ENCODE results near the gene PRKRA.
"Not testable (repeated sequence)": the region's sequence is repeated elsewhere in the genome, so short reads cannot be mapped to it uniquely, and the experiment has no call there.

Gene PRKRA

GRCh38 chr2:178413472-178414265 lies 37.3 kb downstream of the PRKRA start:
- DNase-seq (ENCODE audit: low spot score), result peak; percentile 89

DNA sequence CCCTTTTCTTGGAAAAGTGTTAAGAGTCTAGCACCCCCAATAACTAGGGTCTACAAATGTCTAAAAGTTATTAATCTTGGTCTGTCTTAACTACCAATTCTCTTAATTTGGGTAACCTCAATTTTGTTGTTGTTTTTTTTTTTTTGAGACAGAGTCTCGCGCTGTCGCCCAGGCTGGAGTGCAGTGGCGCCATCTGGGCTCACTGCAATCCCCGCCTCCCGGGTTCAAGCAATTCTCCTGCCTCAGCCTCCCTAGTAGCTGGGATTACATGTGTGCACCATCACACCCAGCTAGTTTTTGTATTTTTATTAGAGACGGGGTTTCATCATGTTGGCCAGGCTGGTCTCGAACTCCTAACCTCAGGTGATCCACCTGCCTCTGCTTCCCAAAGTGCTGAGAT lies 38.5 kb downstream of the PRKRA start:
- not testable (repeated sequence) for DNase-seq (ENCODE audit: low spot score)

DNA sequence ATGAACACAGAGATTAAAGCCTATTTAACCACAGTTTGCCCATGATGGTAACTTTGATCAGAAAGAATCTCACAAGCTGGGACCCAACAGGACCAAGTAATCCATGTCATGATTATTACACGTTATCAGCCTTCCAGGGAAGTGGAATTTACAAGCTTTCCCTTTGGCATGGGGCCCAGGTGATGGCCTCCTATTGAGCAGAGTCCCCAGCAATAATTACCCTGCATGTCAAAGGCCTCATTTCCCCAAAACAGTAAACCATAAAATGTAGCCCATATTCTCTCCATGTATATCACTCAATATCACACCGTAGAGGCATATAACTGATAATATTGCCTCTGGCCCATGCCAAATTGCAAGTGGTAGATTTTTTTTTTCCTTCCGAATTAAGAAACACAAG lies 38.9 kb downstream of the PRKRA start:
- no peak for DNase-seq (ENCODE audit: low spot score)

DNA sequence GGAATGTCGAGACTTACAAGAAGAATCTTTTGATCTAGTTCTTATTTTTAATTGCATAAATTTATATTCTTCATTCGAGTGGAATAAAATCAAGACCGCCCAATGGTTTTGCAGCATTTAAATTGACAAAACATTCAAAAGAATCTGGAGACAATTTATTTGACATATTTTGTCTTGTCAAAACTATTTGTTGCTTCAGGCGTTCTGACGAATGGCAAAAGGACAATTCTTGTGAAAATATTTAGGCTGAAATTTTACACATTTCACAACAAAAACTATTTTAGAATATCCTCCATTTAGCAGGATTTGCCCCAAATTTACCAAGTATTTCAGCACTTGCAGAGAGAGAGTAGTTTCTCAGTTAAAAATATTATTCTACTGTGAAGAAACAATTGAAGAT lies 41.7 kb downstream of the PRKRA start:
- DNase-seq (ENCODE audit: low spot score), result no peak

- DNase-seq (ENCODE audit: low spot score), result no peak
Observed at GRCh38 chr2:178404368-178404767, 46.6 kb downstream of the PRKRA start.

DNA sequence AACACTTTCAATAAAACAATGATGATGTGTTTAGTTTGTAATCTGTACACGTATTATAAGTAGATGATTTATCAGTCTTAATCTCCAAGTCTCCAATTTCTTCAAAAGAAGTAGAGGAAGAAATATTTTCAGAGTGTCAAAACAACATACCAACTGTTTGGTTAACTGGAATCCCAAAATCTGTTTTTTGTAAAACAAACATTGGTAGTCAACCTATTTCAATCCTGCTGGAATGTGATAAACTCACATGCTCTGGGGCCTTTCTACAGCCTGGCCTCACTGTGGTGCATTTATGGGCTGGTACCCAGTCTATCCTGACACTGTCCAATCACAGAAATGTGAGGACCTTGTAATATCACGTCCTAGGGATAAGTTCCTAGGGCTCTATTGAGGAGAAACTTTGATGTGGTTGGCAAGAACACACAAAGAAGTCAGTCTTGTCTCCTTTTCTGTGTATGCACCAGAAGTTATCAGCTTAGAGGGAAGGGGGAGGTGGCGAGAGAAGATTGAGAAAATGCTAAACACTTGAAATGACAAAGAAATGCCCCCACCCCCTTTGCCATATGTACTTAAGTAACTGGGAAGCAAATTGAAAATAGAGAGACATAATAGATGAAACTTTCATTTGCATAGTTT lies 47.2 kb downstream of the PRKRA start:
- DNase-seq (ENCODE audit: low spot score), result no peak

DNA sequence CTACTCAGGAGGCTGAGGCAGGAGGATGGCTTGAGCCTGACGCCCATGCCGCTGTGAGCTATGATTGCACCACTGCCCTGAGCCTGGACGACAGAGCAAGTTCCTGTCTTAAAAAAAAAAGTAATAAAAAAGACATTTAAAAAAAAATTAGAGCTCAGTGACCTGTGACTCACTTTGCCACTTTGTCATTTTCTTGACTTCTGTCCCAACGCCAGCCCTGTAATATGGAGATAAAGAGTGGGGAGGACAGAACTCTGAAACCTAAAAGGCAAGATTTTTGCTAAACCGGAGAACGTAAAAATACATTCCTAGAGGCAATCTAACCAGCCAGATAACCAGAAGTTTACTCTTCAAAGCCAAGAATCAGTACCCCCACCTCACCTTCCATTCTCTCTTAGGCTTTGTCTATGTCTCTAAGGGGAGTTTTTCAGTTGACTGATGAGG lies 49.0 kb downstream of the PRKRA start:
- DNase-seq (ENCODE audit: low spot score), result no peak

DNA sequence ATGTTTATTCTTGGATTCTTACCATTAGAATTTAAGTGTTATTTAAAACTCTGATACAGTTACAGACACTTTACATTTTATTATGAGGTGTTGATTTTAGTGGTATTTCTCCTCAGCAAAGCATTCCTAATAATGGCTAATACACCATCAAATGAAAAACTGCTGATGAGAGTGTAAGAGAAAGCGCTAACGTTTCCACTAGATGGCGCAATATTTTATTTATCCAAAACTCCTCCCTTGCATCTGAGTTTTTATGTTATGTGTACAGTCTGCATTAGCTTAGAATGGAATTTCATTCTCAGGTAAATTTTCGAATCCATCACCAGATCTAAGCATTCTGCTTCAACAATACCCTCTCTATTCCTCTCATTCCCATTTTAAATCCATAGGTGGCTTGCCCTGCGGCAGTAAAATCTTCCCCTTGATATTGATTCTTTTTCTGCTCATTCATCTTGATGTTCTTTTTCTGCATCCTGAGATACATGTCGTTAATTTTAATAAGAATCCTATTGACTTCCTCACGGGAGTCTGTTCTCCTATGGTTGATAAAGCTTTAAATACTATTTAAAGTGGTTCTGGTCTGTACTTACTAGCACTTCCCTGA lies 53.9 kb downstream of the PRKRA start:
- no peak for DNase-seq (ENCODE audit: low spot score)

- DNase-seq (ENCODE audit: low spot score), result no peak
Observed at GRCh38 chr2:178395941-178396570, 54.9 kb downstream of the PRKRA start.

DNA sequence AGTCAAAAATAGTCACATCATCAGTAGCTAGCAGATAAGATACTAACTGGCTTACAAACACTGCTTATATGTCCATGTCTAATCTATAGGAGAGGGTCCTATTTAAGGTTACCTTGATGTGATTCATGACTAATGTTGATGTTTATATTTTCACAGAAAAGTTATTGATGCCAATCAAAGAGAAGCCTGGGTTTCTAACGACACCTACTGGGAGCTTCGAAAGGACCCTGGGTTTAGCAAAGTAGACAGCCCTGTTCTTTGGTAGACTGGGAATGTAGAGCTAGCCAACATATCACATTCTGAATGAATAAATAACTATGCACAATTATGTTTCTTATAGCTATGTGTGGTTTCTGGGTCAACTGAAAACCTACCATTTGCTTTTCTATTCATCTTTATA lies 55.7 kb downstream of the PRKRA start:
- no peak for DNase-seq (ENCODE audit: low spot score)

GRCh38 chr2:178394859-178395258 lies 56.1 kb downstream of the PRKRA start:
- DNase-seq (ENCODE audit: low spot score), result no peak

DNA sequence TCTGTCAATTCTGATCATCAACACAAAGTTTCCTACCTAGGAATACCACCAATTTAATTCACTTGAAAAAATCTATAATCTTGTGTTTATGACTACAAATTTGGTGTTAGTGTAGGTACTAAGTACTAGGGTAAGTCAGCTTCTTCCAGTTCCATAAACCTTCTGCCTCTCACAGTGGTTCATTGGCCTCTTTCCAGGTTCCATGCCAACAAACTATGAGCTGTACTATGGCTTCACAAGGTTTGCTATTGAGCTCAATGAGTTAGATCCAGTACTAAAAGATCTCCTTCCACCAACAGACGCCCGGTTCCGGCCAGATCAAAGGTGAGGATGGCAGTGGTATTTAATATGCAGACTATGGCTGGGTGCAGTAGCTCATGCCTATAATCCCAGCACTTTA lies 58.8 kb downstream of the PRKRA start:
- no peak for DNase-seq (ENCODE audit: low spot score)

GRCh38 chr2:178391701-178392100 lies 59.3 kb downstream of the PRKRA start:
- no peak for DNase-seq (ENCODE audit: low spot score)

GRCh38 chr2:178388287-178388686 lies 62.7 kb downstream of the PRKRA start:
- DNase-seq (ENCODE audit: low spot score), result no peak

GRCh38 chr2:178386986-178387597 lies 63.9 kb downstream of the PRKRA start:
- no peak for DNase-seq (ENCODE audit: low spot score)

DNA sequence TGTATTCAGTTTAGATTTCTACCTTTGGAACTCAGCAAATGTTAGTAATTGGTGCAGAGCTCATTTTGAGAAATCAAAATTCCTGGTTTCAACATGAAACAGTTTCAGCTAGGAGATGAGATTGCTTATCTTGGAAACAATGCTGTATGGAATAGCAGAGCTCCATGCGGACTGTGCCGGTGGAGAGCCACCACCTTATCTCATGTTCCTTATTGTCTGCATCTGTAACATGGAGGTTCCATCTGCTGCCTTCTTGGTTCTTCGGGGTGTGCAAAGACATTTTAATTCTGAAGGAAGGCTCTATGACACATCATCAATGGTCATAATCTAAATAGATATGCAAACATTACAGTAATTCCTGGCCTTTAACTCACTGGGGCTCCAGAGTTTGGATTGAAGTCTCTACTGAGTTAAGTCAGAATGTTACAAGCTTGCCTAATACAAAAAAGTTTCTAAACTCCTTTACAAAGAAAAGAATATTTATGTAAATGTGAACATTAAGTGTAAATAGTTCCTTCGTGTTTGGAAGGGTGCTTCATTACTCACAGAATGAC lies 65.3 kb downstream of the PRKRA start:
- DNase-seq (ENCODE audit: low spot score), result no peak

- DNase-seq (ENCODE audit: low spot score), result no peak
Observed at GRCh38 chr2:178383718-178384117, 67.3 kb downstream of the PRKRA start.
